Measurements from ENCODE around the gene LPIN1. TPM values are rescaled to one million over a fixed set of nuclear protein-coding genes. Genes with fewer than 3 reads are reported as not detected.

Gene LPIN1, protein sequence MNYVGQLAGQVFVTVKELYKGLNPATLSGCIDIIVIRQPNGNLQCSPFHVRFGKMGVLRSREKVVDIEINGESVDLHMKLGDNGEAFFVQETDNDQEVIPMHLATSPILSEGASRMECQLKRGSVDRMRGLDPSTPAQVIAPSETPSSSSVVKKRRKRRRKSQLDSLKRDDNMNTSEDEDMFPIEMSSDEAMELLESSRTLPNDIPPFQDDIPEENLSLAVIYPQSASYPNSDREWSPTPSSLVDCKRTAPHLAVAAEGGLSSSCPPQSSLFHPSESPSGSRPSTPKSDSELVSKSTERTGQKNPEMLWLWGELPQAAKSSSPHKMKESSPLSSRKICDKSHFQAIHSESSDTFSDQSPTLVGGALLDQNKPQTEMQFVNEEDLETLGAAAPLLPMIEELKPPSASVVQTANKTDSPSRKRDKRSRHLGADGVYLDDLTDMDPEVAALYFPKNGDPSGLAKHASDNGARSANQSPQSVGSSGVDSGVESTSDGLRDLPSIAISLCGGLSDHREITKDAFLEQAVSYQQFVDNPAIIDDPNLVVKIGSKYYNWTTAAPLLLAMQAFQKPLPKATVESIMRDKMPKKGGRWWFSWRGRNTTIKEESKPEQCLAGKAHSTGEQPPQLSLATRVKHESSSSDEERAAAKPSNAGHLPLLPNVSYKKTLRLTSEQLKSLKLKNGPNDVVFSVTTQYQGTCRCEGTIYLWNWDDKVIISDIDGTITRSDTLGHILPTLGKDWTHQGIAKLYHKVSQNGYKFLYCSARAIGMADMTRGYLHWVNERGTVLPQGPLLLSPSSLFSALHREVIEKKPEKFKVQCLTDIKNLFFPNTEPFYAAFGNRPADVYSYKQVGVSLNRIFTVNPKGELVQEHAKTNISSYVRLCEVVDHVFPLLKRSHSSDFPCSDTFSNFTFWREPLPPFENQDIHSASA
- total RNA-seq = 55.7 and 61.8 TPM in 2 replicates

GRCh38 chr2:11746376-11746806 is at the start of gene LPIN1:
Gene LPIN1, plus strand, starts transcription at chr2:11746632. Its CDS starts 18,910 bp downstream, at chr2:11765542.

Other genes with a start within 250 kb of the LPIN1 start
- 1.7 and 2.3 TPM in 2 replicates for gene GREB1, start 212.6 kb upstream of the LPIN1 start, total RNA-seq
- gene NTSR2, start 76.4 kb upstream of the LPIN1 start, total RNA-seq = not detected in 2 replicates

Data from cardiac ventricle fibroblast (primary cell).